Fibroblast of skin of abdomen (primary cell): ENCODE measurements around the gene TLE1.
A peak's percentile ranks its signal among the peaks of the same experiment; 100 is the strongest.
"Not testable (repeated sequence)": the region's sequence is repeated elsewhere in the genome, so short reads cannot be mapped to it uniquely, and the experiment has no call there.

Experiments
- DNase-seq: peaks from one replicate; pipeline ENCODE4 v3.0.0-alpha.2; 2013

Gene TLE1

DNA sequence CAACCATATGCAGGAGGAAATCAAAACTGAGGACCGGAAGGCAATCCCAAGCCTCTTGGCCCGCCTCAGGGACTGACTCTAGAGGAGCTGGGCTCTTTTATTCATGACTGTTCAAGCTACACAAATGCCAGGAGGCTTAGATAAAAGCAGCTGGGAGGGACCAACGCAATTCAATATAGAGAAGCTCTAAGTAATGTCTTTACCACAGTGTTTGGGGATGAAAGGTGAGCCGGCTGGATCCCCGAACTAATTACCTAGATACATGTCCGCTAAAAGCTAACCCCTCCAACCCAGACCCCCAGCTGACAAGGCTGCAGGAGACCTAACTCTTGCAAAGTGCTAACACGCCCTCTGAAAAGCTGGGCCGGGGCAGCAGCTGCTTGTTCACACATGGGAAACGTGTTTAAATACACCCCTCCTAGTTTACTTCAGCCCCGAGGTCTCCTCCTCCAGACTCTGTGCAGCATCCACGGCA, 67.5 kb downstream of the TLE1 start:
- no peak for DNase-seq

- DNase-seq: no peak
Observed at GRCh38 chr9:81621118-81621517, 68.2 kb downstream of the TLE1 start.

- no peak for DNase-seq
Observed at GRCh38 chr9:81620002-81620390, 69.4 kb downstream of the TLE1 start.

GRCh38 chr9:81619353-81620001, 69.9 kb downstream of the TLE1 start:
- peak; percentile 91 for DNase-seq

GRCh38 chr9:81618923-81619322, 70.4 kb downstream of the TLE1 start:
- DNase-seq: no peak

- DNase-seq: no peak
Observed at GRCh38 chr9:81616141-81616540, 73.2 kb downstream of the TLE1 start.

DNA sequence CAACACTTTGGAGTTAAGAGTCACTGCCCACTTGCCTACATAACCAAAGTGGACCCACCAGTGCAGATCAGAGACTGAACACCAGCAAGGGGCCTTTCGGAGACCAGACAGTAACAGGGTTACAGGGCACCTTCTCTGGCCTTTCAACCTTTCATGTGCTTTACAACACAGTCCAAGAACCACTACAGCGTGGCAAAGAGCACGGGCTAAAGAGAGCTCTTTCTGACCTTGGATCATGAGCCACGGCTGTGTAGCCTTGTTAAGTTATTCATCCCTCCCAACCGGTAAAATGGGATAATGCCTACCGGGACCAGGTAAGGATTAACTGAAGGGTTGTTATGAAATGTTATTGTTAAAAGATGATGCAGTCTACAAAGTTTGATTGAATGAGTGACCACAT, 75.0 kb downstream of the TLE1 start:
- no peak for DNase-seq

- DNase-seq: peak; percentile 87
Observed at GRCh38 chr9:81613002-81613812, 76.1 kb downstream of the TLE1 start.

GRCh38 chr9:81611664-81612063, 77.7 kb downstream of the TLE1 start:
- no peak for DNase-seq

- DNase-seq: no peak
Observed at GRCh38 chr9:81610740-81611107, 78.6 kb downstream of the TLE1 start.

GRCh38 chr9:81609782-81610739, 79.3 kb downstream of the TLE1 start:
- DNase-seq: peak; percentile 29

- no peak for DNase-seq
Observed at GRCh38 chr9:81608289-81608657, 81.1 kb downstream of the TLE1 start.

- DNase-seq: no peak
Observed at GRCh38 chr9:81607593-81608288, 81.6 kb downstream of the TLE1 start.

DNA sequence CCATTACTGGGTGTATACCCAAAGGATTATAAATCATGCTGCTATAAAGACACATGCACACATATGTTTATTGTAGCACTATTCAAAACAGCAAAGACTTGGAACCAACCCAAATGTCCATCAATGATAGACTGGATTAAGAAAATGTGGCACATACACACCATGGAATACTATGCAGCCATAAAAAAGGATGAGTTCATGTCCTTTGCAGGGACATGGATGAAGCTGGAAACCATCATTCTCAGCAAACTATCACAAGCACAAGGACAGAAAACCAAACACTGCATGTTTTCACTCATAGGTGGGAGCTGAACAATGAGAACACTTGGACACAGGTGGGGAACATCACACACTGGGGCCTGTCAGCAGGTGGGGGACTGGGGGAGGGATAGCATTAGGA, 83.1 kb downstream of the TLE1 start:
- DNase-seq: not testable (repeated sequence)

DNA sequence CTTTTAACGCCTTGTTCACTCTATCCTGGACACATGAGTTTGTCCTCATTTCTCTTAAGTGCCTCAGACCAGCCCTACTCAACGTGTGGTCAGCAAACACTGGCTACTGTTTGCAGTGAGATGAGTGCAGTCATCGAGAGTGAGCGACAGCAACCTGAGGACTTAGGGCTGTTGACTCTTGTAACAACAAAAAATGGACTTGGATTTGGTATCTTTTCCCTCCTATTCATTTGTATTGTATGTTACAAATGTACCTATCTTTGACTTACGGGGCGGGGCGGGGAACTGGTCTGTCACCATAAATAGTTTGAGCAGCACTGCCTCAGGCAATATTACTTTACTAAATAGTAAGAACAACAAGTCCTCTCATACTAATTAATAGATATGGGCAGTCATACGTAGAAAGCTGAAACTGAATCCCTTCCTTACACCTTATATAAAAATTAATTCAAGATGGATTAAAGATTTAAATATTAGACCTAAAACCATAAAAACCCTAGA, 84.1 kb downstream of the TLE1 start:
- DNase-seq: no peak

- peak; percentile 56 for DNase-seq
Observed at GRCh38 chr9:81604306-81605169, 84.8 kb downstream of the TLE1 start.

GRCh38 chr9:81602887-81603680, 86.3 kb downstream of the TLE1 start:
- DNase-seq: no peak

GRCh38 chr9:81601639-81602623, 87.4 kb downstream of the TLE1 start:
- DNase-seq: no peak

- no peak for DNase-seq
Observed at GRCh38 chr9:81600631-81601030, 88.7 kb downstream of the TLE1 start.
